HTR-8/SVneo (cell line): ENCODE data around the gene PRKCD.

ENCODE experiments used
- DNase-seq: peaks from one replicate; pipeline ENCODE4 v3.0.0; 2011; ENCODE audit warnings: low spot score, mixed read lengths; ENCODE audit not compliant: insufficient read length
- FAIRE-seq: peaks from 2 replicates; lab custom pipeline; 2011; peaks lifted over from hg19 to GRCh38; lab: Jason Lieb, UNC

The PRKCD gene

GRCh38 chr3:53160660-53161449 is at the start of gene PRKCD:
PRKCD (plus strand) TSS chr3:53161209; CDS start chr3:53178423, 17,214 bp downstream.
- FAIRE-seq, result peak; percentile 54
- DNase-seq, result peak; percentile 87

- FAIRE-seq (no peak), DNase-seq (no peak)
These were observed 49.2 kb upstream of the PRKCD start for GRCh38 chr3:53111822-53112221.

- FAIRE-seq, result no peak
These were observed 47.6 kb upstream of the PRKCD start for GRCh38 chr3:53113293-53114010.

GRCh38 chr3:53114011-53114400 is 47.0 kb upstream of the PRKCD start:
- DNase-seq, result peak; percentile 89
- peak; percentile 49 for FAIRE-seq

More at GRCh38 chr3:53113293-53114010, 47.6 kb upstream of the PRKCD start:
- DNase-seq, result no peak

- no peak for DNase-seq
- FAIRE-seq, result no peak
These were observed 46.5 kb upstream of the PRKCD start for GRCh38 chr3:53114412-53115074.

GRCh38 chr3:53116956-53117355 is 44.1 kb upstream of the PRKCD start:
- no peak for FAIRE-seq

GRCh38 chr3:53120336-53120735 is 40.7 kb upstream of the PRKCD start:
- DNase-seq, result no peak

More at GRCh38 chr3:53116956-53117355, 44.1 kb upstream of the PRKCD start:
- DNase-seq, result no peak

GRCh38 chr3:53122255-53122932 is 38.6 kb upstream of the PRKCD start:
- no peak for DNase-seq
- no peak for FAIRE-seq

More at GRCh38 chr3:53120336-53120735, 40.7 kb upstream of the PRKCD start:
- no peak for FAIRE-seq

GRCh38 chr3:53122933-53123305 is 38.1 kb upstream of the PRKCD start:
- FAIRE-seq (no peak), DNase-seq (no peak)

- no peak for FAIRE-seq
- DNase-seq, result no peak
These were observed 37.5 kb upstream of the PRKCD start for GRCh38 chr3:53123510-53123909.

GRCh38 chr3:53123953-53124352 is 37.1 kb upstream of the PRKCD start:
- FAIRE-seq (no peak), DNase-seq (no peak)

- FAIRE-seq (no peak), DNase-seq (no peak)
These were observed 34.4 kb upstream of the PRKCD start for GRCh38 chr3:53126601-53127000.

GRCh38 chr3:53129344-53129743 is 31.7 kb upstream of the PRKCD start:
- DNase-seq (no peak), FAIRE-seq (no peak)

- FAIRE-seq, result peak; percentile 63
- peak; percentile 93 for DNase-seq
These were observed 30.6 kb upstream of the PRKCD start, which contains the start of gene RFT1 for GRCh38 chr3:53130179-53131061. RFT1 (minus strand) TSS chr3:53130435; CDS start chr3:53130400, 35 bp downstream.

- DNase-seq (no peak), FAIRE-seq (no peak)
These were observed 29.9 kb upstream of the PRKCD start for GRCh38 chr3:53131096-53131495.

- DNase-seq (no peak), FAIRE-seq (no peak)
These were observed 28.7 kb upstream of the PRKCD start for GRCh38 chr3:53132347-53132746.

GRCh38 chr3:53134631-53135232 is 26.3 kb upstream of the PRKCD start:
- FAIRE-seq (no peak), DNase-seq (peak; percentile 80)

- DNase-seq (no peak), FAIRE-seq (no peak)
These were observed 23.8 kb upstream of the PRKCD start for GRCh38 chr3:53137221-53137620.
